ENCODE results near the gene OR5M11. TPM values are rescaled to one million over a fixed set of nuclear protein-coding genes. Genes with fewer than 3 reads are reported as not detected.

The OR5M11 gene
- total RNA-seq, 2 donors from 2014 or later = not detected

Other genes with a start within 250 kb of the OR5M11 start
- gene OR8K3, start 228.1 kb downstream of the OR5M11 start, total RNA-seq = not detected
- not detected for gene OR8K1, start 197.2 kb downstream of the OR5M11 start, total RNA-seq
- not detected for gene OR8J1, start 189.0 kb downstream of the OR5M11 start, total RNA-seq
- not detected for gene OR8U1, start 167.6 kb downstream of the OR5M11 start, total RNA-seq
- gene OR5AL1, start 130.6 kb downstream of the OR5M11 start, total RNA-seq = not detected
- not detected for gene OR5M3, start 69.9 kb downstream of the OR5M11 start, total RNA-seq
- not detected for gene OR5M8, start 51.9 kb downstream of the OR5M11 start, total RNA-seq
- not detected for gene OR5M10, start 34.5 kb upstream of the OR5M11 start, total RNA-seq
- gene OR5M1, start 71.6 kb upstream of the OR5M11 start, total RNA-seq = not detected
- gene OR5AP2, start 99.2 kb upstream of the OR5M11 start, total RNA-seq = not detected
- not detected for gene OR5AR1, start 120.4 kb upstream of the OR5M11 start, total RNA-seq
- gene OR9G1, start 155.8 kb upstream of the OR5M11 start, total RNA-seq = not detected
- gene OR9G4, start 205.4 kb upstream of the OR5M11 start, total RNA-seq = not detected